Fibroblast of pulmonary artery (primary cell): ENCODE data around the gene PKM.

Experiments
- DNase-seq: peaks from one replicate; pipeline ENCODE4 v3.0.0-alpha.2; 2010; ENCODE audit warnings: low read depth
- H3K4me3 ChIP-seq: replicated peaks from 2 replicates; pipeline ENCODE4 v1.5.1; 2011; ENCODE audit warnings: low read depth, mild to moderate bottlenecking, control low read depth, low read length, moderate library complexity
- TF ChIP-seq, protein P1 (sequence below): IDR thresholded peaks from 2 replicates; pipeline ENCODE4 v1.5.1; 2011; ENCODE audit warnings: mild to moderate bottlenecking, control low read depth, low read length, inconsistent platforms; ENCODE audit errors: missing control alignments

Gene PKM

GRCh38 chr15:72271895-72272212 lies 40.9 kb upstream of the PKM start:
- peak; percentile 14 for DNase-seq
- H3K4me3 ChIP-seq = peak overlapping the region; percentile 81
- TF ChIP-seq, protein P1, sequence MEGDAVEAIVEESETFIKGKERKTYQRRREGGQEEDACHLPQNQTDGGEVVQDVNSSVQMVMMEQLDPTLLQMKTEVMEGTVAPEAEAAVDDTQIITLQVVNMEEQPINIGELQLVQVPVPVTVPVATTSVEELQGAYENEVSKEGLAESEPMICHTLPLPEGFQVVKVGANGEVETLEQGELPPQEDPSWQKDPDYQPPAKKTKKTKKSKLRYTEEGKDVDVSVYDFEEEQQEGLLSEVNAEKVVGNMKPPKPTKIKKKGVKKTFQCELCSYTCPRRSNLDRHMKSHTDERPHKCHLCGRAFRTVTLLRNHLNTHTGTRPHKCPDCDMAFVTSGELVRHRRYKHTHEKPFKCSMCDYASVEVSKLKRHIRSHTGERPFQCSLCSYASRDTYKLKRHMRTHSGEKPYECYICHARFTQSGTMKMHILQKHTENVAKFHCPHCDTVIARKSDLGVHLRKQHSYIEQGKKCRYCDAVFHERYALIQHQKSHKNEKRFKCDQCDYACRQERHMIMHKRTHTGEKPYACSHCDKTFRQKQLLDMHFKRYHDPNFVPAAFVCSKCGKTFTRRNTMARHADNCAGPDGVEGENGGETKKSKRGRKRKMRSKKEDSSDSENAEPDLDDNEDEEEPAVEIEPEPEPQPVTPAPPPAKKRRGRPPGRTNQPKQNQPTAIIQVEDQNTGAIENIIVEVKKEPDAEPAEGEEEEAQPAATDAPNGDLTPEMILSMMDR = no peak

GRCh38 chr15:72271221-72271620 lies 40.2 kb upstream of the PKM start:
- TF ChIP-seq, protein P1 = no peak
- no peak for DNase-seq
- H3K4me3 ChIP-seq = peak overlapping the region; percentile 81

DNA sequence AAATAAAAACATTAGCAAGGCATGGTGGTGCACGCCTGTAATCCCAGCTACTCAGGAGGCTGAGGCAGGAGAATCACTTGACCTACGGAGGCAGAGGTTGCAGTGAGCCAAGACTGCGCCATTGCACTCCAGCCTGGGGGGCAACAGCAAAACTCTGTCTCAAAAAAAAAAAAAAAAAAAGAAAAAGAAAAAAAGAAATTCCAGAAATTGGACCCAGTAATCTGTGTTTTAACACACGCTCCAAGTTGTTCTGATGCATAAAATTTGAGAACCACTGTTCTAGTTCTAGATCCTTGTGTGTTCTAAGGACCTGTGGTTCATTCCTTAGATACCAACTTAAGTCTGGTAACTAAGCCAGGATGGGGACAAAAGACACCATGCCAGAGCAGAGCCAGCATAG lies 38.7 kb upstream of the PKM start:
- no peak for DNase-seq
- no peak overlapping the region for H3K4me3 ChIP-seq
- TF ChIP-seq, protein P1 = no peak

- no peak for DNase-seq
- TF ChIP-seq, protein P1 = no peak
- H3K4me3 ChIP-seq = no peak overlapping the region
Measured at GRCh38 chr15:72265031-72265430, 34.0 kb upstream of the PKM start.

DNA sequence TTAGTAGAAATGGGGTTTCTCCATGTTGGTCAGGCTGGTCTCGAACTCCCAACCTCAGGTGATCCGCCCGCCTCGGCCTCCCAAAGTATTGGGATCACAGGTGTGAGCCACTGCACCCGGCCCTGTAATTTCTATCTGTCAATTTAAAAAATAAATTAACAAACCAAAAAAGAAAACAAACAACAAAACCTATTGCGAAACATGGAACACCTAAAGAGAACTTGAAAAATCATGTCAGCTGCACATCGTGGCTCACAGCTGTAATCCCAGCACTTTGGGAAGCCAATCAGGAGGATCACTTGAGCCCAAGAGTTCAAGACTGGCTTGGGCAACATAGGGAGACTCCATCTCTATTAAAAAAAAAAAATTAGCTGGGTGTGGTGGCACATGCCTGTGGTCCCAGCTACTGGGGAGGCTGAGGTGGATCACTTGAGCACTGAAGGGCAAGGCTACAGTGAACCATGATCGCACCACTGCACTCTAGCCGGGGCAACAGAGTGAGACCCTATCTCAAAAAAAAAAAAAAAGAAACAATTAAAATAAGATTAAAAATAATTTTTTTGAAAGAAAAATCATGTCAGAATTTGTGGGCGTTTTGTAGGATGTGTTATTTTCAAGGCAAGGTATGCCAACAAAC lies 21.8 kb upstream of the PKM start:
- no peak for DNase-seq
- TF ChIP-seq, protein P1 = no peak
- no peak overlapping the region for H3K4me3 ChIP-seq

DNA sequence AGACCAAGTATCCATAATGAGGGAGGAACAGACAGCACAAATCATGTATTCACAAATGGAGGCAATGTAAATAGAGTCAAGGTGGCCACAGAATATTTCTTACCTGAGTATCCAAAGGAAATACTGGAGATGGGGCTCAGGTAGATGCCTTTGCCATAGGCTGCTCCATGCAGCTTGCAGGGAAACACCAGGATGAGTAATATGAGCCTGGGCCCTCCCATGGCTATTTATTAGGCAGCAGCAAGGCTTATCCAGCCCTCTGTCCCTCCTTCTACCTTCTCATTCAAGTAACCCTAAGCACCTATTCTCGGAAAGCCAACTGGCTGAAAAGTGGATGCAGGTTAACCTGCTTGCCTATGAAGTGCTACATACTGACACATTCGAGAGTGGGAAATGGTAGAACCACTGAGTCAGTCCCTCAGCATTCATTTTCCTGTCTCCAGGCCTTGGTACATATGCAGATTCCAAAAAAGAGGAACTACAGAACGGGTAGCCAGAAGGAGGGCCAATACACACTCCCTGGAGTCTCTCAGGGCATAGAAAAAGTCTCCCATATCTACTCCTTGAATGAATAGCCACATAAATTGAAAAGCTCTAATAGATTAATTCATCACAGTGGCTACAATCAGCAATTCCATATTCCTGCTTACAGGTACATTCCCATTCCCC lies 18.3 kb upstream of the PKM start:
- no peak for DNase-seq
- TF ChIP-seq, protein P1 = no peak
- H3K4me3 ChIP-seq = no peak overlapping the region

- TF ChIP-seq, protein P1 = no peak
- no peak for DNase-seq
- H3K4me3 ChIP-seq = no peak overlapping the region
Measured at GRCh38 chr15:72248514-72248913, 17.5 kb upstream of the PKM start.
